AG09309 (cell line): ENCODE measurements around the gene TMEM151B.

Source experiments
- DNase-seq: peaks from one replicate; pipeline ENCODE4 v3.0.0-alpha.2; 2010; ENCODE audit warnings: low read depth
- H3K4me3 ChIP-seq: 2 replicates; pipeline ENCODE4 v1.5.1; 2011; ENCODE audit warnings: mild to moderate bottlenecking, low read depth, low read length, moderate library complexity; ENCODE audit not compliant: control insufficient read depth
- CTCF ChIP-seq: IDR thresholded peaks from 2 replicates; pipeline ENCODE4 v1.5.1; 2011; ENCODE audit warnings: mild to moderate bottlenecking, low read depth, low read length, inconsistent platforms; ENCODE audit not compliant: insufficient read depth, control insufficient read depth; ENCODE audit errors: missing control alignments

The TMEM151B gene

DNA sequence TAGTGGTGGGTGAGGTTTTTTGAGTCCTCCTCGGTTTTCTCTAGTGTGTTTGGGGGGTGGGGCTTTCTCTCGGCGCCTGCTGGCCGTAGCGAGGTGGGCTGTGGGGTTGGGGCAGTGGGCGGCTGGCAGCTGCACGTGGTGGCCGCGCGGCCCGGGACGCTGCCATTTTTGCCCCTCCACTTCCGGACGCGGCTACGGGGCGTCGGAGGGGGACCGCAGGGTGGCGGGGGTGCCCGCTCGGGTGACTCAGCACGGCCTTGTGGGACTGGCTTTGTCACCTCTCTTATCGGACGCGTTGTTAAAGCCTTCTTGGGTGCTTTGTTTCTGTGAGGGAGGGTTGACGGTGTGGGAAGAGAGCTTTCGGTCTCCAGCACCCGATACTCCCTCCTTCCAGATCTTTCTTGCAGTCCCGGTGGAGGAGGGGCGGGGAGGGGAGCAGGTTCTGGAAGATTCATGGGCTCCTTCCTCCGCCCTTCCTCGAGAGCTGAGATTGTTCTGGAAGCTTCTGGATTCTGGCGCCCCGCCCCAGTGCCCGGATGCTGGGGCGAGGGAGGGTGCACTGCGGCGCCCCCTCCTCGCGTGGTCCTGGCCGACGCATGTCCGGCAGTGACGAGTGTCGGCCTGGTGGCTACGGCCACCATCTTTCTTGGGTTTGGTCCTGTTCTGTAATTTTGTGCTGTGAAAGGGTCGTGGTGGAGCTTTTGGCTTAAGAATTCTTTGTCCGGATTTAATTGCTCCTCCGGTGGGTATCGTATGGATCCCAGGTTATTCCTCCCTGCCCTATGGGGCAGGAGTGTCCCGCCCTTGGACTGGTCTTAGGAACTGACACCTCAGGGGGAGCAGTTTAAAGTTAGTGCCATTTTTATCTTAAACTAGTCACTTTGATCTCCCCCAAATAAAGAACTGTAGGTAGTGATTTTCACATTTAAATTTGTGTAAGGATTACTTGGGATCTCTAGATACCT lies 22.6 kb upstream of the TMEM151B start:
- TF ChIP-seq CTCF: no peak
- no peak for DNase-seq
- peak overlapping the region; percentile 69 for H3K4me3 ChIP-seq

GRCh38 chr6:44248579-44248978 lies 21.7 kb upstream of the TMEM151B start:
- peak overlapping the region; percentile 69 for H3K4me3 ChIP-seq
- DNase-seq: no peak
- TF ChIP-seq CTCF: no peak

DNA sequence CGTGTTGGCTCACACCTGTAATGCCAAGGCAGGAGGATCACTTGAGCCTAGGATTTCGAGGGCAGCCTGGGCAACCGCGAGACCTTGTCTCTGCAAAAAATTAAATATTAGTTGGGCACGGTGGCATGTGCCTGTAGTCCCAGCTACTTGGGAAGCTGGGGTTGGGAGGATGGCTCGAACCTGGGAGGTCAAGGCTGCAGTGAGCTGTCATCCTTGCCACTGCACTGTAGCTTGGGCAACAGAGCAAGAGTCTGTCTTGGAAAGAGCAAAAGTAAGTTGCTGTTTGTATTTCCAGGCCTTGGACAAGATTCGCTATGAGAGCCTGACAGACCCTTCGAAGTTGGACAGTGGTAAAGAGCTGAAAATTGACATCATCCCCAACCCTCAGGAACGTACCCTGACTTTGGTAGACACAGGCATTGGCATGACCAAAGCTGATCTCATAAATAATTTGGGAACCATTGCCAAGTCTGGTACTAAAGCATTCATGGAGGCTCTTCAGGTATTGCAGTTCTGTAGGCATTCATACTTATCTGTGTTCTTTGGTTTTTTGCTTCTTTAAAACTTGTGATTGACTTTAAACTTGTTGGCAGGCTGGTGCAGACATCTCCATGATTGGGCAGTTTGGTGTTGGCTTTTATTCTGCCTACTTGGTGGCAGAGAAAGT lies 21.0 kb upstream of the TMEM151B start:
- peak overlapping the region; percentile 69 for H3K4me3 ChIP-seq
- no peak for TF ChIP-seq CTCF
- DNase-seq: no peak

GRCh38 chr6:44250067-44250717 lies 20.1 kb upstream of the TMEM151B start:
- TF ChIP-seq CTCF: no peak
- H3K4me3 ChIP-seq: no peak overlapping the region
- DNase-seq: no peak

DNA sequence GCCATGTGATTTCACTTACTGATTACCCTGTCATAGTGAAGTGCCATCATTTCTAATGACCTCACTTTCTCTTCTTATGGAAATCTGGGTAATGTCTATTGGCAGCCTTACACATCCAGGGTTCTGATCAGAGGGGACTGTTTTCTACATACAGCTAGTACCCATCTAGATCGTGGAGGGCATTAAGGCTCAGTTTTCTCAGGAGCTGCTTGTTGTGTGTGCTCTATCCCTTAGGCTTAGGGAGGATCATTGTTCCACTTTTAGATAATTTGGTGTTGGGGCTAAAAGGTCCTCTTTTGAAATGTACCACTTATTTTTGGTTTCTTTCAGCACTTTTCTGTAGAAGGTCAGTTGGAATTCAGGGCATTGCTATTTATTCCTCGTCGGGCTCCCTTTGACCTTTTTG lies 19.5 kb upstream of the TMEM151B start:
- DNase-seq: no peak
- H3K4me3 ChIP-seq: no peak overlapping the region
- no peak for TF ChIP-seq CTCF

DNA sequence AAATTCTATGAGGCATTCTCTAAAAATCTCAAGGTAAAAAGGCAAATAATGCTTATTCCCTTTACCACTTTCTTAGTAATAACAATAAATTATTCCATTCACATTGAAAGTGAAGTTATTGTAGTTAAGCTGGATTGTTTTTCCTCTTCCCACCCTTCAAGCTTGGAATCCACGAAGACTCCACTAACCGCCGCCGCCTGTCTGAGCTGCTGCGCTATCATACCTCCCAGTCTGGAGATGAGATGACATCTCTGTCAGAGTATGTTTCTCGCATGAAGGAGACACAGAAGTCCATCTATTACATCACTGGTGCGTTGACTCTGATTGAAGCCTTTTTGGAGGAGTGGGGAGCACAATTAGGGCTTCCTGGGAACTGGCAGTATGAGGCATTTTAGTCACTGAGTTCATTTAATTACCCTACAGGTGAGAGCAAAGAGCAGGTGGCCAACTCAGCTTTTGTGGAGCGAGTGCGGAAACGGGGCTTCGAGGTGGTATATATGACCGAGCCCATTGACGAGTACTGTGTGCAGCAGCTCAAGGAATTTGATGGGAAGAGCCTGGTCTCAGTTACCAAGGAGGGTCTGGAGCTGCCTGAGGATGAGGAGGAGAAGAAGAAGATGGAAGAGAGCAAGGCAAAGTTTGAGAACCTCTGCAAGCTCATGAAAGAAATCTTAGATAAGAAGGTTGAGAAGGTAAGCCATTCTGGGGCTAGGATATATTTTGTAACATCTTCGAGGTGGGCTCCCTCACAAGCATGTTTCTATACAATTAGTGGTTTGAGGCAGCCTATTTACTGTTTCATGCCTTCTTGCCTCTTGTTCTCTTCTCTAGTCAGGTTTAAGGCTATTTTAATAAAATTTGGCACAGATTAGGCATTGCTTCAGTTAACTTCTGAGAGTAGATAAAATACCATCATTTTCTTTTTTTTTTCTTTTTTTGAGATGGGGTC lies 18.4 kb upstream of the TMEM151B start:
- H3K4me3 ChIP-seq: no peak overlapping the region
- no peak for DNase-seq
- no peak for TF ChIP-seq CTCF
